K562 (cell line): Measurements from ENCODE around the gene TARS2. TPM values are rescaled to one million over a fixed set of nuclear protein-coding genes. Genes with fewer than 3 reads are reported as not detected.
A peak's percentile ranks its signal among the peaks of the same experiment; 100 is the strongest.

ENCODE experiments used
- ATAC-seq: fragments of 200-7000 bp; cut with Tn5 transposase; 3 replicates; pipeline ENCODE4 v1.9.1; 2020; ENCODE audit warnings: moderate library complexity
- BruUV-seq: library from RNA; stranded (reverse); fragments of 400-500 nt; replicated peaks from 2 replicates; lab custom pipeline; 2021; lab: Mats Ljungman, UMichigan
- CTCF ChIA-PET: fragments of 300-600 bp; formaldehyde crosslinking; extraction: SDS; loops from one replicate; lab custom pipeline; 2021; ENCODE audit warnings: low intra/inter-chr PET ratio; lab: Yijun Ruan, JAX
- POLR2A ChIA-PET: fragments of 300-600, 350-650 bp; sonication (Branson Sonifier 250); formaldehyde crosslinking; extraction: SDS; loops from one replicate; lab custom pipeline; 2021; ENCODE audit warnings: antibody characterized with exemption, inconsistent platforms; lab: Yijun Ruan, JAX
- DNase-seq, 4 experiments: peaks; one replicate each; pipeline versions ENCODE4 v3.0.0 to v3.0.0-alpha.2; 2011 to 2018; ENCODE audit warnings: low spot score in 3 of 4, mixed read lengths in 3 of 4; ENCODE audit errors: extremely low read depth in 1 of 4
- FAIRE-seq: peaks from 2 replicates; lab custom pipeline; 2011; peaks lifted over from hg19 to GRCh38; lab: Jason Lieb, UNC
- H2AFZ ChIP-seq: 2 replicates; pipeline ENCODE4 v1.6.0; 2011; ENCODE audit warnings: low read depth, low read length, control low read depth, inconsistent platforms
- H3K27ac ChIP-seq: fragments of 200-600 bp; 3 replicates; pipeline ENCODE4 v1.8.0; 2011; ENCODE audit warnings: low read depth, mild to moderate bottlenecking, control low read depth, inconsistent platforms, low read length, moderate library complexity, mixed read lengths; ENCODE audit errors: extremely low read depth
- H3K27me3 ChIP-seq, 2 experiments: fragments of 300-600 bp in 1 of 2; 2 replicates in 1 of 2; 3 replicates in 1 of 2; pipeline versions ENCODE4 v1.6.0 to v1.8.0; 2011; ENCODE audit warnings: inconsistent platforms in 2 of 2, low read length in 2 of 2, mild to moderate bottlenecking in 1 of 2, mixed read lengths in 1 of 2, moderate library complexity in 1 of 2; ENCODE audit not compliant: control insufficient read depth in 2 of 2, insufficient read depth in 2 of 2
- H3K36me3 ChIP-seq: fragments of 300-600 bp; 3 replicates; pipeline ENCODE4 v1.8.0; 2011; ENCODE audit warnings: mild to moderate bottlenecking, low read length, inconsistent platforms; ENCODE audit not compliant: control insufficient read depth, insufficient read depth
- H3K4me1 ChIP-seq, 2 experiments: fragments of 200-600 bp in 1 of 2; replicated peaks in 1 of 2; 2 replicates in 1 of 2; 3 replicates in 1 of 2; pipeline versions ENCODE4 v1.5.1 to v1.8.0; 2011; ENCODE audit warnings: inconsistent platforms in 2 of 2, low read length in 2 of 2, mild to moderate bottlenecking in 1 of 2, mixed read lengths in 1 of 2, moderate library complexity in 1 of 2; ENCODE audit not compliant: control insufficient read depth in 2 of 2, insufficient read depth in 2 of 2
- H3K4me2 ChIP-seq: 2 replicates; pipeline ENCODE4 v1.6.1; 2011; ENCODE audit warnings: low read length, control low read depth, inconsistent platforms, mixed read lengths; ENCODE audit not compliant: insufficient read depth
- H3K4me3 ChIP-seq: fragments of 200-600 bp; sonication (generic), shearing (Covaris generic); 2 replicates; pipeline ENCODE4 v1.5.1; 2016; ENCODE audit warnings: control low read depth, inconsistent platforms
- H3K79me2 ChIP-seq: fragments of 200-600 bp; 3 replicates; pipeline ENCODE4 v1.8.0; 2011; ENCODE audit warnings: low read length, inconsistent platforms; ENCODE audit not compliant: control insufficient read depth, insufficient read depth
- H3K9ac ChIP-seq, 2 experiments: 2 replicates each; pipeline versions ENCODE4 v1.6.0 to v1.6.1; 2011; ENCODE audit warnings: low read depth in 2 of 2, low read length in 2 of 2, control low read depth in 1 of 2, inconsistent platforms in 1 of 2, mild to moderate bottlenecking in 1 of 2, mixed read lengths in 1 of 2; ENCODE audit not compliant: insufficient read depth in 1 of 2
- H3K9me1 ChIP-seq: one replicate; pipeline ENCODE4 v1.6.0; 2011; ENCODE audit warnings: inconsistent platforms, mild to moderate bottlenecking, low read length, moderate library complexity; ENCODE audit not compliant: control insufficient read depth, insufficient read depth
- H3K9me3 ChIP-seq: replicated peaks from 2 replicates; pipeline ENCODE4 v1.5.1; 2011; ENCODE audit warnings: low read depth, low read length, inconsistent platforms; ENCODE audit not compliant: control insufficient read depth, insufficient read depth
- H4K20me1 ChIP-seq: replicated peaks from 2 replicates; pipeline ENCODE4 v1.6.1; 2011; ENCODE audit warnings: low read length, inconsistent platforms, mixed read lengths; ENCODE audit not compliant: control insufficient read depth, insufficient read depth
- CC2D1A ChIP-seq: fragments of 450-650 bp; IDR thresholded peaks from 2 replicates; pipeline ENCODE4 v1.6.1; 2017; ENCODE audit warnings: mild to moderate bottlenecking
- ESRRA ChIP-seq: fragments of 450-650 bp; IDR thresholded peaks from 2 replicates; pipeline ENCODE4 v1.6.1; 2014; ENCODE audit warnings: low read depth, mild to moderate bottlenecking, moderate library complexity, borderline replicate concordance
- ETV5 ChIP-seq: sonication (generic); formaldehyde crosslinking; IDR thresholded peaks from 2 replicates; pipeline ENCODE4 v1.4.0; 2020; ENCODE audit warnings: low read depth, mild to moderate bottlenecking, missing genetic modification reagents
- GTF2F1 ChIP-seq: IDR thresholded peaks from 2 replicates; pipeline ENCODE4 v1.6.1; 2011; ENCODE audit warnings: low read depth, low read length, improper control_type of control experiment
- KDM1A ChIP-seq, 2 experiments: fragments of 450-650 bp; IDR thresholded peaks; 2 replicates each; pipeline ENCODE4 v1.6.1; 2016; ENCODE audit warnings: mild to moderate bottlenecking in 2 of 2
- KDM5B ChIP-seq: fragments of 200-600 bp; sonication (generic); IDR thresholded peaks from 2 replicates; pipeline ENCODE4 v1.6.1; 2012; ENCODE audit warnings: low read depth, mild to moderate bottlenecking, moderate library complexity, low read length, control low read depth, inconsistent platforms; ENCODE audit not compliant: insufficient replicate concordance
- LEF1 ChIP-seq: fragments of 450-650 bp; IDR thresholded peaks from 2 replicates; pipeline ENCODE4 v1.6.1; 2016; ENCODE audit warnings: mild to moderate bottlenecking
- MECOM ChIP-seq: fragments of 250-450 bp; sonication (Bioruptor Pico); IDR thresholded peaks from 2 replicates; pipeline ENCODE4 v1.8.0; 2022; ENCODE audit warnings: inconsistent platforms
- PRPF4 ChIP-seq: fragments of 200-400 bp; formaldehyde crosslinking; IDR thresholded peaks from one replicate; pipeline ENCODE4 v1.6.1; 2017; ENCODE audit warnings: low read length, low read depth, mild to moderate bottlenecking; ENCODE audit not compliant: insufficient read depth, poor library complexity, severe bottlenecking
- RFX1 ChIP-seq: fragments of 450-650 bp; IDR thresholded peaks from 2 replicates; pipeline ENCODE4 v1.6.1; 2016; ENCODE audit warnings: mild to moderate bottlenecking, moderate library complexity
- SP2 ChIP-seq: IDR thresholded peaks from 2 replicates; pipeline ENCODE4 v1.6.1; 2011; ENCODE audit warnings: mild to moderate bottlenecking, low read depth, low read length, moderate library complexity; ENCODE audit not compliant: poor library complexity, severe bottlenecking; ENCODE audit errors: extremely low read depth
- TBL1XR1 ChIP-seq, 2 experiments: IDR thresholded peaks; 2 replicates each; pipeline ENCODE4 v1.6.1; 2012; ENCODE audit warnings: improper control_type of control experiment in 2 of 2, low read length in 2 of 2, mild to moderate bottlenecking in 1 of 2
- WGBS: fragments of 100-300 bp; shearing (Covaris generic); methylation state at CpG from one replicate; pipeline ENCODE4 v1.1.6; 2016; ENCODE audit warnings: low coverage, mixed read lengths; ENCODE audit not compliant: insufficient coverage; ENCODE audit errors: missing lambda C conversion rate; 5-methylcytosine and 5-hydroxymethylcytosine counted together
- in situ Hi-C: fragments of 300-500 bp; cut with MboI; formaldehyde crosslinking; loops from 4 replicates; pipeline ENCODE4 v1.15.0; 2018; ENCODE audit warnings: inconsistent platforms, mixed read lengths
- intact Hi-C: fragments of 100-400 bp; cut with micrococcal nuclease; formaldehyde crosslinking; loops from 2 replicates; pipeline ENCODE4 v1.14.2; 2022
- polyA plus RNA-seq, 8 experiments: library from polyadenylated mRNA; depleted of rRNA in 4 of 8; stranded (reverse) in 5 of 8; unstranded in 3 of 8; fragments of >200 nt; fragmentation: Nextera tagmentation in 2 of 8; fragmentation: Illumina TruSeq in 1 of 8; extraction: Ambion mirVana in 2 of 8; extraction: Trizol in 1 of 8; gene quantifications; 2 replicates each; pipeline versions ENCODE4 v1.2.1 to v1.2.3, GENCODE V29; 2011 to 2014; ENCODE audit warnings: inconsistent platforms in 1 of 8, missing spikeins in 1 of 8
- total RNA-seq, 7 experiments: library from RNA; depleted of rRNA in 6 of 7; stranded (reverse); fragments of >200 nt in 6 of 7; fragmentation: Illumina TruSeq in 2 of 7; extraction: Trizol in 2 of 7; gene quantifications; 2 replicates each; pipeline versions ENCODE4 v1.2.1 to v1.2.3, GENCODE V29; 2011 to 2021; ENCODE audit warnings: low replicate concordance in 1 of 7
- TF ChIP-seq, protein P1 (sequence below): fragments of 450-650 bp; IDR thresholded peaks from one replicate; pipeline ENCODE4 v1.6.1; 2018; ENCODE audit warnings: mild to moderate bottlenecking, moderate library complexity; ENCODE audit not compliant: partially characterized antibody
- TF ChIP-seq, protein P2 (sequence below): fragments of 450-650 bp; IDR thresholded peaks from 2 replicates; pipeline ENCODE4 v1.6.1; 2016; ENCODE audit warnings: borderline replicate concordance
- TF ChIP-seq, protein P3 (sequence below): fragments of 450-650 bp; IDR thresholded peaks from 2 replicates; pipeline ENCODE4 v1.6.1; 2016; ENCODE audit warnings: low read depth, mild to moderate bottlenecking, moderate library complexity

TARS2 gene
- total and polyA plus RNA-seq, 9 of the 15 experiments (the other 6 are each of a cell fraction or from before 2014, with no cell fraction given) = 17.0 to 64.2 (median 39.4) TPM

DNA sequence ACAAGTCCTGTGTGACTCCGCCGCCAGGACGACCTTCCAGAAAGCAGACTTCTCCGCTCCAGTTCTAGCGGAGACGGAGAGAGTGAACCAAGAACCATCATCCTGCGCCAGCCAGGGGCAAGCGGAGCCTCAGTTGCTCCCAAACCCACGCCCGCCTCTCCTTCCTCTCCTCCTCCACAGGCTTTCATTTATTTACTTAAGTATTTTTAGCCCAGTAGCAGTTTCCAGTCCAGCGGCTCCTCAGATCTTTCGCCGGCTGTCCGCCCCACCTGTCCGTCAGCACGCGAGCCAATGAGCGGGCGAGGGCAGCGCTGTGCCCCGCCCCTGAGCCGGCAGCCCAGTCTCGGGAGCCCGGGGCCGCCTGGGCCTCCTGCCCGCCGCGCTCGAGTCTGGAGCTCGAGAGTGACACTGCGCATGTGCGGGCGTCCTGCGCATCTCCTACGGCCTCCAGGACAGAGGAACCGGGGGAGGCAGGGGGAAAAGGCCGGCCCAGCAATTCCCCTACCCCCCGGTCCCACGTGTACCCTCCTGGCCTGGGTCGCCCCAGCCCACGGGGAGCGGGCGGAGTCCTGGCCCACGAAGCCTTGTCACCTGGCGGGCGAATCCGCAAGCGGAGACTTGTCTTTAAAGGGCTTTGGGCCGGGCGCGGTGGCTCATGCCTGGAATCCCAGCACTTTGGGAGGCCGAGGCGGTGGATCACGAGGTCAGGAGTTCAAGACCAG lies 28.3 kb downstream of the TARS2 start, which contains the start of gene FALEC:
FALEC (plus strand) TSS at position 425 of the 722 bp plus-strand sequence.
- WGBS = under 1% methylated on average over 48 of the region's 54 CpGs
- DNase-seq (peak; percentile 97 to 99 (median 98)), ATAC-seq (peak; percentile 97), FAIRE-seq (peak; percentile 89)
- peak within 1 kb of the TSS; percentile 86 for H3K4me2 ChIP-seq
- peaks cover 30% of the 10 kb centered on the region; the same call in 2 of the 3 replicates for H3K36me3 ChIP-seq
- peak within 1 kb of the TSS; percentile 43 for H3K4me3 ChIP-seq
- peaks cover 28 to 42% of the 10 kb centered on the region in 2 experiments; a peak in 4 of 5 replicates for H3K4me1 ChIP-seq
- H2AFZ ChIP-seq = peak within 1 kb of the TSS; percentile 97
- in situ Hi-C loops (no loop called here), intact Hi-C loops (loop anchor here (1.0 to 5.0 kb wide), 3 partner anchors 28 to 53 kb away; partner anchors contain the start of gene TARS2)
- no peaks in the 10 kb centered on the region for H3K9me1 ChIP-seq
- ChIA-PET POLR2A (interaction anchor here (0.6 to 2.9 kb wide), 15 partner anchors 8 to 371 kb away, joined by 3 to 18 read pairs (median 4); partner anchors contain the start of genes MCL1 and TARS2), CTCF (interaction anchor here (0.8 to 0.9 kb wide), 2 partner anchors 49 to 260 kb away, joined by 4 to 10 read pairs; no protein-coding TSS in a partner anchor)
- no TSS peak for BruUV-seq
- peaks cover 13% of the 10 kb centered on the region; the same call in 1 of the 3 replicates for H3K79me2 ChIP-seq
- peak within 1 kb of the TSS; percentile 82 to 98 for H3K9ac ChIP-seq
- no peaks in the 10 kb centered on the region for H3K27me3 ChIP-seq
- peak within 1 kb of the TSS; percentile 83 for H3K27ac ChIP-seq
- H3K9me3 ChIP-seq = no peaks in the 10 kb centered on the region
- no peaks in the 10 kb centered on the region for H4K20me1 ChIP-seq
- no peak for TF ChIP-seq ESRRA
- TF ChIP-seq LEF1 = no peak
- TF ChIP-seq KDM5B = peak; percentile 55
- no peak for TF ChIP-seq KDM1A (IDR thresholded peaks at IDR 0.05)
- TF ChIP-seq, protein P1, sequence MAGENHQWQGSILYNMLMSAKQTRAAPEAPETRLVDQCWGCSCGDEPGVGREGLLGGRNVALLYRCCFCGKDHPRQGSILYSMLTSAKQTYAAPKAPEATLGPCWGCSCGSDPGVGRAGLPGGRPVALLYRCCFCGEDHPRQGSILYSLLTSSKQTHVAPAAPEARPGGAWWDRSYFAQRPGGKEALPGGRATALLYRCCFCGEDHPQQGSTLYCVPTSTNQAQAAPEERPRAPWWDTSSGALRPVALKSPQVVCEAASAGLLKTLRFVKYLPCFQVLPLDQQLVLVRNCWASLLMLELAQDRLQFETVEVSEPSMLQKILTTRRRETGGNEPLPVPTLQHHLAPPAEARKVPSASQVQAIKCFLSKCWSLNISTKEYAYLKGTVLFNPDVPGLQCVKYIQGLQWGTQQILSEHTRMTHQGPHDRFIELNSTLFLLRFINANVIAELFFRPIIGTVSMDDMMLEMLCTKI = no peak
- no peak for TF ChIP-seq PRPF4
- TF ChIP-seq, protein P2, sequence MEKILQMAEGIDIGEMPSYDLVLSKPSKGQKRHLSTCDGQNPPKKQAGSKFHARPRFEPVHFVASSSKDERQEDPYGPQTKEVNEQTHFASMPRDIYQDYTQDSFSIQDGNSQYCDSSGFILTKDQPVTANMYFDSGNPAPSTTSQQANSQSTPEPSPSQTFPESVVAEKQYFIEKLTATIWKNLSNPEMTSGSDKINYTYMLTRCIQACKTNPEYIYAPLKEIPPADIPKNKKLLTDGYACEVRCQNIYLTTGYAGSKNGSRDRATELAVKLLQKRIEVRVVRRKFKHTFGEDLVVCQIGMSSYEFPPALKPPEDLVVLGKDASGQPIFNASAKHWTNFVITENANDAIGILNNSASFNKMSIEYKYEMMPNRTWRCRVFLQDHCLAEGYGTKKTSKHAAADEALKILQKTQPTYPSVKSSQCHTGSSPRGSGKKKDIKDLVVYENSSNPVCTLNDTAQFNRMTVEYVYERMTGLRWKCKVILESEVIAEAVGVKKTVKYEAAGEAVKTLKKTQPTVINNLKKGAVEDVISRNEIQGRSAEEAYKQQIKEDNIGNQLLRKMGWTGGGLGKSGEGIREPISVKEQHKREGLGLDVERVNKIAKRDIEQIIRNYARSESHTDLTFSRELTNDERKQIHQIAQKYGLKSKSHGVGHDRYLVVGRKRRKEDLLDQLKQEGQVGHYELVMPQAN = peak; percentile 70; the same call in 1 of the 2 replicates
- TF ChIP-seq GTF2F1 = 0 out of 2 replicates have a peak, but pooled peaks have one; percentile 4
- peak; percentile 57 for TF ChIP-seq SP2
- TF ChIP-seq, protein P3, sequence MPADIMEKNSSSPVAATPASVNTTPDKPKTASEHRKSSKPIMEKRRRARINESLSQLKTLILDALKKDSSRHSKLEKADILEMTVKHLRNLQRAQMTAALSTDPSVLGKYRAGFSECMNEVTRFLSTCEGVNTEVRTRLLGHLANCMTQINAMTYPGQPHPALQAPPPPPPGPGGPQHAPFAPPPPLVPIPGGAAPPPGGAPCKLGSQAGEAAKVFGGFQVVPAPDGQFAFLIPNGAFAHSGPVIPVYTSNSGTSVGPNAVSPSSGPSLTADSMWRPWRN = no peak
- no peak for TF ChIP-seq RFX1
- no peak for TF ChIP-seq TBL1XR1 (IDR thresholded peaks at IDR 0.05; ENCODE audit: low read length in 2 of 2)
- TF ChIP-seq ETV5 = no peak
- TF ChIP-seq MECOM (CRISPR knock-in tag) = 0 out of 2 replicates have a peak, but pooled peaks have one; percentile 11
- no peak for TF ChIP-seq CC2D1A
